Endothelial cell (in vitro differentiated cells): ENCODE data around the gene CTNNBL1. TPM values are rescaled to one million over a fixed set of nuclear protein-coding genes. Genes with fewer than 3 reads are reported as not detected.

Experiments used
- DNase-seq: peaks from one replicate; pipeline ENCODE4 v3.0.0; 2021; ENCODE audit warnings: low spot score
- H3K27ac Mint-ChIP-seq: one replicate; pipeline ENCODE4 v1.8.0; 2021; ENCODE audit warnings: mixed read lengths, inconsistent platforms; ENCODE audit not compliant: unreplicated experiment
- H3K27me3 Mint-ChIP-seq: one replicate; pipeline ENCODE4 v1.8.0; 2021; ENCODE audit warnings: mild to moderate bottlenecking, moderate library complexity, mixed read lengths, inconsistent platforms; ENCODE audit not compliant: unreplicated experiment
- H3K36me3 Mint-ChIP-seq: one replicate; pipeline ENCODE4 v1.8.0; 2021; ENCODE audit warnings: mild to moderate bottlenecking, low read depth, mixed read lengths, inconsistent platforms; ENCODE audit not compliant: unreplicated experiment
- H3K4me1 Mint-ChIP-seq: one replicate; pipeline ENCODE4 v1.8.0; 2021; ENCODE audit warnings: mild to moderate bottlenecking, mixed read lengths, inconsistent platforms; ENCODE audit not compliant: unreplicated experiment
- H3K4me3 Mint-ChIP-seq: one replicate; pipeline ENCODE4 v1.8.0; 2021; ENCODE audit warnings: mild to moderate bottlenecking, mixed read lengths, inconsistent platforms; ENCODE audit not compliant: unreplicated experiment
- H3K9me3 Mint-ChIP-seq: one replicate; pipeline ENCODE4 v1.8.0; 2021; ENCODE audit warnings: mixed read lengths, inconsistent platforms; ENCODE audit not compliant: unreplicated experiment
- CTCF ChIP-seq: fragments of 200-600 bp; sonication (generic); IDR thresholded peaks from one replicate; pipeline ENCODE4 v1.5.0; 2021; ENCODE audit warnings: antibody characterized with exemption; ENCODE audit not compliant: unreplicated experiment
- total RNA-seq: library from RNA; stranded (reverse); fragmentation: NEBNext Ultra II Directional; extraction: Animal tissue kit (Norgen Biotek cat#: 25700); gene quantifications from one replicate; pipeline ENCODE4 v1.2.1, GENCODE V29; 2021; ENCODE audit not compliant: unreplicated experiment

The CTNNBL1 gene
- total RNA-seq, 1 donor from 2014 or later, result 84.8 TPM

- no peak for TF ChIP-seq CTCF
- Mint-ChIP-seq H3K4me1 (peaks cover 4% of the 10 kb centered on the region), H3K9me3 (no peaks in the 10 kb centered on the region), H3K27ac (no peak overlapping the region), H3K4me3 (no peak overlapping the region), H3K27me3 (peaks cover 9% of the 10 kb centered on the region), H3K36me3 (no peaks in the 10 kb centered on the region)
- DNase-seq, result no peak
Observed at GRCh38 chr20:37898233-37899104, 204.6 kb downstream of the CTNNBL1 start.

- Mint-ChIP-seq H3K4me1 (peaks cover 9% of the 10 kb centered on the region), H3K27ac (no peak overlapping the region), H3K4me3 (no peak overlapping the region), H3K27me3 (peaks cover 12% of the 10 kb centered on the region), H3K36me3 (peaks cover 5% of the 10 kb centered on the region), H3K9me3 (no peaks in the 10 kb centered on the region)
- TF ChIP-seq CTCF, result no peak
- DNase-seq, result no peak
Observed at GRCh38 chr20:37899105-37900045, 205.5 kb downstream of the CTNNBL1 start.

- DNase-seq, result no peak
- Mint-ChIP-seq H3K36me3 (peaks cover 5% of the 10 kb centered on the region), H3K27ac (no peak overlapping the region), H3K9me3 (no peaks in the 10 kb centered on the region), H3K27me3 (peaks cover 17% of the 10 kb centered on the region), H3K4me3 (no peak overlapping the region), H3K4me1 (peaks cover 9% of the 10 kb centered on the region)
- no peak for TF ChIP-seq CTCF
Observed at GRCh38 chr20:37901240-37901639, 207.4 kb downstream of the CTNNBL1 start.

- peak; percentile 38 for DNase-seq
- Mint-ChIP-seq H3K4me1 (peaks cover 9% of the 10 kb centered on the region), H3K4me3 (peak overlapping the region; percentile 81), H3K9me3 (no peaks in the 10 kb centered on the region), H3K27me3 (peaks cover 17% of the 10 kb centered on the region), H3K36me3 (peaks cover 5% of the 10 kb centered on the region), H3K27ac (peak overlapping the region; percentile 32)
- no peak for TF ChIP-seq CTCF
Observed at GRCh38 chr20:37901654-37902503, 208.0 kb downstream of the CTNNBL1 start.
